Measurements from ENCODE around the gene SLIT3.

The SLIT3 gene

DNA sequence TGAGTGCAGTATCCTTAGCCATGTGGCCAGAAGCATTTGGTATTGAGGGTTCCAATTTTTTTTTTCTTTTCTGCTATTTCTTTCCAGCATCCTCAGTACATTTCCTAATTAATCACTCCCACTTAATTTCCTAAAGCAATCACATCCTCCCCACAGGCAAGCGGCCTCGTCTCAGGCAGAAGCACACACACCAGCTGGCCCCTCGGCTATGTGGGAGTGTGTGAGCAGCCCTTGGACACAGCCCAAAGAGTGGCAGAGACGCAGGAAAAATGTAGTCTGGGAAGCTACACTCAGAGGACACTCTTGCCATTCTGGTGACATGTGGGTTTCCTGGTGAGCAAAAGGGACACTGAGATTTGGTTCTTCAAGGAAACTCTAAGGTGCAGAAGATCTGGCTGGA lies 20.7 kb downstream of the SLIT3 start:
- Histone ChIP-seq H4K20me1 (ENCODE audit: insufficient read depth, low read length) (no peaks in the 10 kb centered on the region), H3K4me2 (ENCODE audit: low read length) (no peak overlapping the region), H3K4me1 (ENCODE audit: low read length) (no peaks in the 10 kb centered on the region), H3K27me3 (ENCODE audit: low read depth, low read length) (peaks cover 22% of the 10 kb centered on the region), H3K4me3 (ENCODE audit: low read length) (no peak overlapping the region), H3K36me3 (replicated peaks; ENCODE audit: low read depth, low read length) (no peaks in the 10 kb centered on the region), H3K79me2 (ENCODE audit: low read length) (no peaks in the 10 kb centered on the region), H2AFZ (ENCODE audit: low read depth, low read length) (no peak overlapping the region), H3K9me3 (ENCODE audit: insufficient read depth, low read length) (no peaks in the 10 kb centered on the region), H3K27ac (ENCODE audit: low read length) (no peak overlapping the region), H3K9ac (ENCODE audit: low read length) (no peak overlapping the region)
- TF ChIP-seq EZH2phosphoT487 (IDR thresholded peaks at IDR 0.05; ENCODE audit: low read depth) = no peak
- TF ChIP-seq, protein P1, sequence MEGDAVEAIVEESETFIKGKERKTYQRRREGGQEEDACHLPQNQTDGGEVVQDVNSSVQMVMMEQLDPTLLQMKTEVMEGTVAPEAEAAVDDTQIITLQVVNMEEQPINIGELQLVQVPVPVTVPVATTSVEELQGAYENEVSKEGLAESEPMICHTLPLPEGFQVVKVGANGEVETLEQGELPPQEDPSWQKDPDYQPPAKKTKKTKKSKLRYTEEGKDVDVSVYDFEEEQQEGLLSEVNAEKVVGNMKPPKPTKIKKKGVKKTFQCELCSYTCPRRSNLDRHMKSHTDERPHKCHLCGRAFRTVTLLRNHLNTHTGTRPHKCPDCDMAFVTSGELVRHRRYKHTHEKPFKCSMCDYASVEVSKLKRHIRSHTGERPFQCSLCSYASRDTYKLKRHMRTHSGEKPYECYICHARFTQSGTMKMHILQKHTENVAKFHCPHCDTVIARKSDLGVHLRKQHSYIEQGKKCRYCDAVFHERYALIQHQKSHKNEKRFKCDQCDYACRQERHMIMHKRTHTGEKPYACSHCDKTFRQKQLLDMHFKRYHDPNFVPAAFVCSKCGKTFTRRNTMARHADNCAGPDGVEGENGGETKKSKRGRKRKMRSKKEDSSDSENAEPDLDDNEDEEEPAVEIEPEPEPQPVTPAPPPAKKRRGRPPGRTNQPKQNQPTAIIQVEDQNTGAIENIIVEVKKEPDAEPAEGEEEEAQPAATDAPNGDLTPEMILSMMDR (IDR thresholded peaks at IDR 0.05; ENCODE audit: low read depth, low read length) = no peak

DNA sequence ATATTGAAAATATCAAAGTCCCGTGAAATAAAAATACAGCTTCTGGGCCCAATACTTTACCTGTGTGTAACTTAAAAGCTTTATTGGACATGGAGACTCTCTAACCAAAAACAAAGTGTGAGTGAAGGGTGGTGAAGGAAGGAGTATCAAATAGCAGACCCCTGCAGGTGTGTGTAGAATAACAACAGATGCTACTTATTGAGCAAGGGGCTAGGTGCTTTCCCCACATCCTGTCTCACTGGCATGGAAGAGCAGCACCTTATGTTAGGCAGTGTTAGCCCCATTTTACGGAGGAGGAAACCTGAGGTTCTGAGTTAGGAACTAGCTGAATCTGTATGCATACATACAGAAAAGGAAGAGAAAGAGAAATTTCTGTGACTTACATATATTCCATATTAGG lies 21.8 kb downstream of the SLIT3 start:
- no peaks in the 10 kb centered on the region for H3K4me1 ChIP-seq (ENCODE audit: low read length)
- H3K9me3 ChIP-seq (ENCODE audit: insufficient read depth, low read length) = no peaks in the 10 kb centered on the region
- no peaks in the 10 kb centered on the region for H4K20me1 ChIP-seq (ENCODE audit: insufficient read depth, low read length)
- H3K27me3 ChIP-seq (ENCODE audit: low read depth, low read length) = peaks cover 20% of the 10 kb centered on the region
- no peak overlapping the region for H2AFZ ChIP-seq (ENCODE audit: low read depth, low read length)
- no peak overlapping the region for H3K9ac ChIP-seq (ENCODE audit: low read length)
- H3K4me2 ChIP-seq (ENCODE audit: low read length) = no peak overlapping the region
- no peaks in the 10 kb centered on the region for H3K36me3 ChIP-seq (replicated peaks; ENCODE audit: low read depth, low read length)
- no peaks in the 10 kb centered on the region for H3K79me2 ChIP-seq (ENCODE audit: low read length)
- H3K4me3 ChIP-seq (ENCODE audit: low read length) = no peak overlapping the region
- H3K27ac ChIP-seq (ENCODE audit: low read length) = no peak overlapping the region
- TF ChIP-seq EZH2phosphoT487 (IDR thresholded peaks at IDR 0.05; ENCODE audit: low read depth) = no peak
- TF ChIP-seq, protein P1 (IDR thresholded peaks at IDR 0.05; ENCODE audit: low read depth, low read length) = no peak

GRCh38 chr5:169273881-169274280 lies 27.1 kb downstream of the SLIT3 start:
- Histone ChIP-seq H3K79me2 (ENCODE audit: low read length) (no peaks in the 10 kb centered on the region), H2AFZ (ENCODE audit: low read depth, low read length) (no peak overlapping the region), H3K4me2 (ENCODE audit: low read length) (no peak overlapping the region), H4K20me1 (ENCODE audit: insufficient read depth, low read length) (no peaks in the 10 kb centered on the region), H3K9ac (ENCODE audit: low read length) (no peak overlapping the region), H3K9me3 (ENCODE audit: insufficient read depth, low read length) (no peaks in the 10 kb centered on the region), H3K27me3 (ENCODE audit: low read depth, low read length) (peaks cover 12% of the 10 kb centered on the region; the same call in 1 of the 2 replicates), H3K36me3 (replicated peaks; ENCODE audit: low read depth, low read length) (no peaks in the 10 kb centered on the region), H3K4me3 (ENCODE audit: low read length) (no peak overlapping the region), H3K27ac (ENCODE audit: low read length) (no peak overlapping the region), H3K4me1 (ENCODE audit: low read length) (no peaks in the 10 kb centered on the region)
- TF ChIP-seq EZH2phosphoT487 (IDR thresholded peaks at IDR 0.05; ENCODE audit: low read depth) = no peak
- TF ChIP-seq, protein P1 (IDR thresholded peaks at IDR 0.05; ENCODE audit: low read depth, low read length) = no peak

- H3K4me3 ChIP-seq (ENCODE audit: low read length) = no peak overlapping the region
- no peaks in the 10 kb centered on the region for H3K36me3 ChIP-seq (replicated peaks; ENCODE audit: low read depth, low read length)
- no peak overlapping the region for H2AFZ ChIP-seq (ENCODE audit: low read depth, low read length)
- H3K9me3 ChIP-seq (ENCODE audit: insufficient read depth, low read length) = no peaks in the 10 kb centered on the region
- peaks cover 14% of the 10 kb centered on the region; the same call in 1 of the 2 replicates for H3K27me3 ChIP-seq (ENCODE audit: low read depth, low read length)
- no peak overlapping the region for H3K4me2 ChIP-seq (ENCODE audit: low read length)
- no peak overlapping the region for H3K27ac ChIP-seq (ENCODE audit: low read length)
- no peaks in the 10 kb centered on the region for H4K20me1 ChIP-seq (ENCODE audit: insufficient read depth, low read length)
- no peak overlapping the region for H3K9ac ChIP-seq (ENCODE audit: low read length)
- H3K4me1 ChIP-seq (ENCODE audit: low read length) = no peaks in the 10 kb centered on the region
- TF ChIP-seq, protein P1 (IDR thresholded peaks at IDR 0.05; ENCODE audit: low read depth, low read length) = no peak
- no peak for TF ChIP-seq EZH2phosphoT487 (IDR thresholded peaks at IDR 0.05; ENCODE audit: low read depth)
- H3K79me2 ChIP-seq (ENCODE audit: low read length) = no peaks in the 10 kb centered on the region
These were observed 27.5 kb downstream of the SLIT3 start for GRCh38 chr5:169273451-169273850.
